ENCODE data around the gene SLC6A2.
"Not testable (repeated sequence)": the region's sequence is repeated elsewhere in the genome, so short reads cannot be mapped to it uniquely, and the experiment has no call there.

The SLC6A2 gene

DNA sequence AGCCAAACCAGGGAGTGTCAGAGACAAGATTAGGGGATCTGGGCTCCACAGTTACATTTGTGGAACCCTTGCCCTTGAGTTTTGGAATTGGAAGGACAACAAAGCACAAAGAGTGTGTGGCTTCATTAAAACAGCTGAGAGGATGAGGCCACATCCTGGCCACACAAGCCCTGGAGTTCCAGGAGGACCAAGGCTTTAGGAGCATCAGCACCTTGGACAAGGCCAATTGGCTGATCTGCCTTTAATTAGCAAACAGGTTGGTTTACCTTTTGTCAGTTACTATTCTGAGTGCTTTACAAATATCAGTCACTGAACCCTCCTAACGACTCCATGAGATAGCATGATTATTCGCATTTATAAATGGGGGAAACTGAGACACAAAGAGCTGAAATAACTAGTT, 54.7 kb downstream of the SLC6A2 start:
- DNase-seq (ENCODE audit: low read depth in 2 of 2): no peak

DNA sequence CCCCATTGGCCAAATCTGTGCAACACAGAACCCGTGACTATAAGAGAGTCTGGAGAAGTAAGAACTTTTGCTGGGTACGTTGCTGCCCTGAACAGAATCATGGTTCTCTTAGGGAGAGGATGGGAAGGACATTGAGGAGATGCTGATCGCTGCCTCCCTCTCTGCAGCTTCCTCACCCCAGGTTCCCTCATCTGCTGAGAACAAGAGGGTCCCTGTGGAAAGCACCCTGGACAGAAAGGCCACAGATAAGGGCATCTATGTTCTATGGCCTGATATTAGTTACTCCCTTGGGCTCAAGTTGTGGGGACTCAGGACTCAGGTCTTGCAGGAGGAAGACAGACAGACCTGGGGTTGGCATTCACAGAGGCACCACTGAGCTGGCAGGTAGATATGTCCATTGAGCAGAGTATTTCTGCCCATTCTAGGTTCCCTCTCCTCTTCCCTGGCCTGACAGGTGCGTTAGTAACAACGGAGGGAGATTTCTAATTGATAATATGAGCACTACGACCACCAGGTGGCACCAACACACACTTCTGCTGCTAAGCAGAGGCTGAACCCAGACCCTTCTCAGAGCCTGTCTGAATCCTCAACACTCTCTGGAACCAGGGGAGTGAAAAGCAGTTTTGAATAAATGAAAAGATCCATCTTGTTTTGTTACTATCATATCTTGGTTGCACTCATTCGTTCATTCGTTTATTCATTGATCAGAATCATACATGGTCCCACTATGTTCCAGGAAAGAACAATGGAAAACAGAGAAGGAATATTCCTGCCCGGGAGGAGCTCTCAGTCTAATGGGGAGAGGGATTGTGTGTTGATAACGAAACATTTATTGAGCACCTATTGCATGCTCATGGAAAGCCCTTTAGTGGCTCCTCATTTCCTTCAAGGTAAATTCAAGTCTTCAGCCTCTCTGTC, 56.4 kb downstream of the SLC6A2 start:
- peak; percentile 49 to 61 for DNase-seq (ENCODE audit: low read depth in 2 of 2)

DNA sequence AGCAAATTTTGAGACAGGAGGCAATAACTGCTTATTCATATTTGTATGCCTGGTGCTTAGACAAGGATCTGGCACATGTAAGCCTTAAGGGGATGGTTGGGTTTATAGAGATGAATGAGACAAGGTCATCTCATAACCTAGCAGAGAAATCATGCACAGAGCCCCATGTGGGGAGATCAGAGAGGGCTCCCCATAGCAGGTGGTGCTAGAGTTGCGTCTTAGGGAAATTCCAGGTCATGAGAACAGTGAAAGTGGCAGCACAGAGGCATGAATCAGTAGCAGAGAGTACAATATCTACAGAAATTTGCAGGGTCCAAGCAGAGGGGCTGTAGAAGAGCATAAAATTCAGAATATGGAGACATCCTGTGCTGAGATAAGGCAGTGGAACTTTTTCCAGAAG, 57.3 kb downstream of the SLC6A2 start:
- DNase-seq (ENCODE audit: low read depth in 2 of 2): no peak

DNA sequence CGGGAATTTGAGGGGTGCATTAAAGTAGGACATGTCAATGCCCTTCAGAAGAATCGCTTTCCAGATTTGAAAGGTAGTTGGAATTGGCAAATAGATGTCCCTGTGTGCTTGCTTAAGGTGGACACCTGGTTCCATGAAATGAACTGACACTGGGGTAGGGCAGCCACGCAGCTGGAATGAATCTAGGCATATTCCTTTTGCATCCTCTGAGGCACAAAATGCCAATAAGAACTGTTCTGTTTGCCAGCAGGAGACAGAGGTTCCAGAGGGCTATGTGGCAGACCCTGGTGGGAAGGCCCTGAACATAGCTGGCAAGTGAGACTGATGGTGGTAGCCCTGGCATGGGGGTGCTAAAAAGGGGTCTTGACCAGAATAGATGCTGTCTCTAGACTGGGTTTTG, 61.5 kb downstream of the SLC6A2 start:
- no peak for DNase-seq (ENCODE audit: low read depth in 2 of 2)

DNA sequence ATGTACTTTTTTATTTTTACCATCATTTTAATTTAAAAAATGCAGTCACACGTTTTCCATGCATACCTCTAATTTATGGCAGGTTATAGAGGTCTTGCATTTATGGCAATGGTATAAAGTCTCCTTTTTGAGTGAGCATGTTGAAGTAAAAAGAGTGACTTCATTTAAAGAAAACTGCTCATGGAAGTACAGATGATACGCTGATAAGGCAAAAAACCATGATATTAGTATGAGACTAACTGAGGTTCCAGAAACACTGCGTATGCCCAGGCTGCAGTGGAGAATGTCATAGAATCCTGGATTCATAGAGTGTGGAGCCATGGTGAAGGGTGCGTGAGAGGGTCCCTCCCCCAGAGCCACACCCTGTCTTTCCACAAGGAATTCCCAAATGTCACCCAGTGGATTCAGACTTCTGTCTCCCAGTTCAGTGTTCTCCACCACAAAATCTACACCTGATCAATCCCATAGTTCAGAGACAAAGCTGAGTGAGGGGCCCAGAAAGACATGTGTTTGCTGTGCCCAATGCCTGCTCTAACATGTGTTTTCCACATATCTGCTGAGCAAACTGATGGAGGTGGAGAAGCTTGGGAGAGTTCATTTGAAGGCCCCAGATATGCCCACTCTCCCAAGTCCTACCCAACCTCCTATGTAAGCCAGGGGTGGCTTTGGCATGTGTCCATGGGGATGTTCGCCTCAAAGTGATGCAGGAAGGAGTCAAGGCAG, 69.4 kb downstream of the SLC6A2 start:
- DNase-seq (ENCODE audit: low read depth in 2 of 2): no peak

DNA sequence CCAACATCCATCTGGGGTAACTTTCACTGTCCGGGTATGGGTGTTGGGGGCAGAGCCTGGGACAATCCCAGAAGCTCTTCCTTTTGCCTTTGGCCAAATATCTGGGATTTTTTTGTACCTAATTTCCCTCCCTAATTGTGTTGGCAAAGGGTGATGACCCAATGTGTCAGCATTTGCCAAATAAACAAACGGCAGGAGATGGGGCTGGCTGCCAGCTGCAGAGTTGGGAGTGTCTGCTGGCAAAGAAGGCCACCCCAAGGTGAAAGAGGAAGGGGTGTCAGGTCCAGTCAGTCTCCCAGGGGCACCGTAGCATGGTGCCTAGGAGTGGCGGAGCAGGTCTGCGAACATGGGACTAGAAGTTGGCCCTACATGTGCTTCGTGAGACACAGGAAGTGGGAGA, 73.0 kb downstream of the SLC6A2 start:
- DNase-seq (ENCODE audit: low read depth in 2 of 2): no peak

DNA sequence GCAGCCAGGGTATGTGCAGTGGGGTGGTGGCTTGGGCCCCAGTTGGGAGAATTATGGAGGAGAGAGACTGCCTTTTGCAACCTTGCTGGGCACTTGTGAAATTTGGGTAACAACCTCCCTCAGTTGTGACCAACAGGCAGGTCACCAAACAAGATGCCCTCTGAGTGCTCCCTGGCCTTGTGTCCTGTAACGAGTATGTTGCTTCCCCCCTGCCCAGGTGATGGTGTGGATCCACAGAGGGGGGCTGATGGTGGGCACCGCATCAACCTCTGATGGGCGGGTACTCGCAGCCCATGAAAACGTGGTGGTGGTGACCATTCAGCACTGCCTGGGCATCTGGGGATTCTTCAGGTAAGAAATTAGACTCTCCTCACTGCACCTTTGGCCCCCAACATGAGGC, 74.3 kb downstream of the SLC6A2 start:
- no peak for DNase-seq (ENCODE audit: low read depth in 2 of 2)

DNA sequence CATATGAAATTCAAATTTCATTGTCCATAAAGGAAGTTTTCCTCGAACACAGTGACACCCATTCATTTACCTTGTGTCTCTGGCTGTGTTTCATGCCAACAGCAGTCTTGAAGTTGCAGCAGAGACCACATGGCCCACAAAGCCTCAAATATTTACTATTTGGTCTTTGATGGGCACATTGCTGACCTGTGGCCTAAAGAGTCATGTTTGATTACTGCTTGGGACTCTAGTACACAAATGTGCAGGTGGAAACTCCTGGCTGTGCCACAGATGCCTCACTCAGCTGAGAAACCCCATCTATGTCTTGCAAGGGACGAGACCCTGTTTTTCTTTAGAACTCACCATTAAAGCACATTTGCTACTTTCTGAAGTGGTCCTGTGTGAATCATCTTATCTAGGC, 76.7 kb downstream of the SLC6A2 start:
- no peak for DNase-seq (ENCODE audit: low read depth in 2 of 2)

DNA sequence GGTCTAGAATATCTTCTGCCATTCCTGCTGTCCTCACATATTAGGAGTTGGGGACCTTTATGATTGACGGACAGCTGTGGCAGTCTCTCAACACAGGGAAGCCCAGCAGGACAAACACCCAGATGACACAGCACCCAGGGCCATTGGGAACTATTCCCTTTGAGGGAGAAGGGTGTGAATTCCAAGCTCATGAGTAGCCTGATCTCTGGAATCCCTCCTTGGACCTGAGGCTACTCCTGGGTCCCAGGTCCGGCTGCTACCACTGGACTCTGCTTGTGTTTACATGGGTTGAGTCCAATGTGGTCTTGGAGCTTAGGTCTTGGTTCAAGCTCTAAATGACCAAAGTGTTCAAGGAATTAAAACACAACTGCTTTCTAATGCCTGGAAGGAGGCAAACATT, 78.9 kb downstream of the SLC6A2 start:
- no peak for DNase-seq (ENCODE audit: low read depth in 2 of 2)

DNA sequence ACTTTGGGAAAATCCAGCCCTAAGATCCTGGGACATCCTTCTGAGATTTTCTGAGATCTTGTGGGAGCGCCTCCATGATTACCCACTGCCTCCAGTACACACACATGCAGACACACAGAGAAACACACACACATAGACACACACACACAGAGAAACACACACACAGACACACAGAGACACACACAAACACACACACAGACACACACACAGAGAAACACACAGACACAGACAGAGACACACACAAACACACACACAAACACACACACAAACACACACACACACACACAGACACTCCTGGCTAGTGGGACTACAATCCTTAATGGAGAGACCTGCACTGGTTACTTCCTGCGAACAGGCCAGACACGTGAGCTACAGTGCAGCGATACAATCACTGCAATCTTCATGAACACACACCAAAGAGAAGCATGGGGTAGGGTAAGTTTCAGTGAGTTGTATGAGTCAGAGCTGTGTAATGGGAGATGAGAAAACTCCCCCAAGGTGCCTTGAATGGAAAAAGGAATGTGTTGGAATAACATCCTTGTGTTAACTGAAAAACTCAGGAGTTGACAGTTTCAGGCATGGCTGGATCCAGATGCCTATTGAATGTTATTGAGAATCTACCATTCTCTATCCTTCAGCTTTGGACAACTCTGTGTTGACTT, 79.5 kb downstream of the SLC6A2 start:
- DNase-seq (ENCODE audit: low read depth in 2 of 2): no peak

DNA sequence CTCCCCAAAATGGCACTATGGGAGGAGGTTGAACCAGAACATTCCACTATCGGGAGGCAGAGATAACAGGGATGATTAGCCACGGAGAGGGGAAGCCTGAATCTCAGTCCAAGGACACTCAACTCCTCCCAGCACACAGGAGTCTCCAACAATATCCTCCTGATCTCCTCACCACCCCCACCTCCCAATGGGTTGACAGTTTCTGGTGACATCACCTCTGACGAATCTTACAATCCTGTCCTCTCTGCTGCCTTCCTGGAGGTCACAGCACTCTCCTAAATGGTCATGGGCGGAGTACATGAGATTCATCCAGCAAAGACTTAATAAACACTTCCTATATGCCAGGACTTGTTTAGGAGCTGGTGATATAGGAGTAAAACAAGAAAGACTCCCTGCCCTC, 80.9 kb downstream of the SLC6A2 start:
- no peak for DNase-seq (ENCODE audit: low read depth in 2 of 2)

DNA sequence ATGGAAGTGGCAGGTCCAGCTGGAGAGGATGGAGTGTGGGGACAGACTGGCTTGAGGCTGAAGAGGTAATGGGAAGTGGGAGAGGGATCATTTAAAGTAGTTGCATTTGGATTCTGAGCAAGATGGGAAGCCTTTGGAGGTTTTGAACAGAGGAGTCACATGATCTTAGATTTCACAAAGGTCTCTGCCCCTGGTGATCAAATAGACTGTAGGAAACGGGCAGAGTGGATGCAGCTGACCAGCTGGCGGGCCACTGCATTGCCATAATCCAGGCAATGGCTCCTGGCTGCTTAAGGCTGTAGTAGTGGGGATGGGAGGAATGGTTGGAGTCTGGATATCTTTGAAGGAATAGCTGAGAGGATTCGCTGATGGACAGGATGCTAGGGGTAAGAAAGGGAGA, 81.5 kb downstream of the SLC6A2 start:
- no peak for DNase-seq (ENCODE audit: low read depth in 2 of 2)

DNA sequence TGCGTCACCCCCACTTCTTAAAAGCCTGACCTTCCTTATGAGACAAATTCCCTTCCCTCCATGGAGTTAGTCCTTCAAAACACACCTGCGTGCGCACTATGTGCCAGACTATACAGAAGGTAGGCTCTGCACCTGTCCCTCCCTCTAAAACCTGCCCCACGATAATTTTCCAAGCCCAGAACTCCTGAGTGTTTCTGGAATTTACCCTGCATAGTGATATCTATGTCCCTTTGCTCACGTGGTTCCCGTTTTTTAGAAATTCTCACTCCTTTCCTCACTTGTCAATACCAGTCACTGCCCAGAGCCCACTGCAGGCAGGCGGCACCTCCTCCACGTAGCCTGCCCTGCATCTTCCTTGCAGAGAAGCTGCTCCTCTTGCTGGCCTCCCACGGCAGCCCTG, 82.2 kb downstream of the SLC6A2 start:
- no peak for DNase-seq (ENCODE audit: low read depth in 2 of 2)

DNA sequence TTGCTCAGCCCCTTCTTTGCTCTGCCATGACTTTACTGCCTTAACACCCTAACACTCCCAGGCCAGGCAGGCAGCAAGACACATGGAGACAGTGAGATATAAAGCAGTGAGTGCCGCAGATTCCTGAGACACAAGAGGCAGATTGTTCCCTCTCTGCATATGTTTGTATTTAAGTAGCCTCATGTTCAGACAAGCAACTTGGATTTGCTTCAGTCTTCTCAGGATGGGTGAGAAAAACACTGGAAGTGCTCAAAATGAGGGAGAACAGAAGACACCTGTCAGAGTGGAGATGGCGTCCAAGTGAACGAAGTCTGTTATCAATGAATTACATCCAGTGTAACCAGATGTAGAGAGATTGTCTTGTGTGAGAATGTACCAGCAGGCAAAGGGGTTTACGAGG, 90.3 kb downstream of the SLC6A2 start:
- no peak for DNase-seq (ENCODE audit: low read depth in 2 of 2)

DNA sequence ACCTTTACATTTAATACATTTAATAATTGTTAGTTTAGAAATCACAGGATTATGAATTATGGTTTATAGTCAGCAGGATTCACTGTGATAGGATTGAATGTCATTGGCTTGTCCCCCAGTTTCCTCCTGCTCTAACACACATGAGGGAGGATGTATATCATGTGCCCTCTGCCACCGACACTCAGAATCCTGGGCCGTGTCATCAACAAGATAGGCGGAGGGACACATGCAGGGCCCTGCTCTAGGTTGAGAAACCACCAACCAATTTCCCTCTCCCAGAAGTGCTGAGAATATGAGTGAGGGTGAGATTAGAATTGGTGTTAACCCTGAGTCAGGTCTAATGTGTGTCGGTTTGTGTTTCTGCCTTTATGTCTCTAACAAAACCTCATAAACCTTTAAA, 92.0 kb downstream of the SLC6A2 start:
- DNase-seq (ENCODE audit: low read depth in 2 of 2): no peak

DNA sequence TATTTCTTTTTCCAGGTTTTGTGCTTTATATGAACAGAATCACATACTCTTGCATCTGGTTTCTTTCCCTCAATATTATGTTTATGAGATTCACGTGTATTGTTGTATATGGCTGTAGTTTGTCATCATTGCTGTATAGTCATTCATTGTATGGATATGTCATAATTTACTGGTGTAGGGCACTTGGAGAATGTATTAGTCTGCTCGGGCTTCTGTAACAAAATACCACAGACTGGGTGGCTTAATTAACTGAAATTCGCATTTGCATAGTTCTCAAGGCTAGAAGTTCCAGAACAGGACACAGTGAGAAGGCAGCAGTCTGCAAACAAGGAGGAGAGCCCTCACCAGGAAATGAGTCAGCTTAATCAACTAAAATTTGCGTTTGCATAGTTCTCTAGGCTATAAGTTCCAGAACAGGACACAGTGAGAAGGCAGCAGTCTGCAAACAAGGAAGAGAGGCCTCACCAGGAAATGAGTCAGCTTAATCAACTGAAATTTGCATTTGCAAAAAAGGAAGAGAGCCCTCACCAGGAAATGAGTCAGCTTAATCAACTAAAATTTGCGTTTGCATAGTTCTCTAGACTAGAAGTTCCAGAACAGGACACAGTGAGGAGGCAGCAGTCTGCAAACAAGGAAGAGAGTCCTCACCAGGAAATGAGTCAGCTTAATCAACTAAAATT, 96.8 kb downstream of the SLC6A2 start:
- not testable (repeated sequence) for DNase-seq (ENCODE audit: low read depth in 2 of 2)

DNA sequence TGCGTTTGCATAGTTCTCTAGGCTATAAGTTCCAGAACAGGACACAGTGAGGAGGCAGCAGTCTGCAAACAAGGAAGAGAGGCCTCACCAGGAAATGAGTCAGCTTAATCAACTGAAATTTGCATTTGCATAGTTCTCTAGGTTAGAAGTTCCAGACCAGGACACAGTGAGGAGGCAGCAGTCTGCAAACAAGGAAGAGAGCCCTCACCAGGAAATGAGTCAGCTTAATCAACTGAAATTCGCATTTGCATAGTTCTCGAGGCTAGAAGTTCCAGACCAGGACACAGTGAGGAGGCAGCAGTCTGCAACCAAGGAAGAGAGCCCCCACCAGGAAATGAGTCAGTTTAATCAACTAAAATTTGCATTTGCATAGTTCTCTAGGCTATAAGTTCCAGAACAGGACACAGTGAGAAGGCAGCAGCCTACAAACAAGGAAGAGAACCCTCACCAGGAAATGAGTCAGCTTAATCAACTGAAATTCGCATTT, 97.4 kb downstream of the SLC6A2 start:
- not testable (repeated sequence) for DNase-seq (ENCODE audit: low read depth in 2 of 2)
